A549 (cell line): ENCODE measurements around the gene ZNF586.

Experiments used
- GATA3 ChIP-seq: IDR thresholded peaks from 2 replicates; pipeline ENCODE4 v1.6.1; 2012; ENCODE audit warnings: borderline replicate concordance
- NR3C1 ChIP-seq: fragments of >200 bp; sonication (Bioruptor Twin); formaldehyde crosslinking; IDR thresholded peaks from 3 replicates; pipeline ENCODE4 v1.6.1; 2017
- POLR2A ChIP-seq: IDR thresholded peaks from 2 replicates; pipeline ENCODE4 v1.6.1; 2012; ENCODE audit warnings: mild to moderate bottlenecking, low read length
- RAD21 ChIP-seq, 2 experiments: fragments of >200 bp in 1 of 2; sonication (Bioruptor Twin) in 1 of 2; formaldehyde crosslinking in 1 of 2; IDR thresholded peaks in 1 of 2; conservative IDR thresholded peaks in 1 of 2; 2 replicates in 1 of 2; 3 replicates in 1 of 2; pipeline ENCODE4 v1.6.1; 2012 to 2018; ENCODE audit warnings: inconsistent platforms in 1 of 2
- TF ChIP-seq, protein P1 (sequence below): fragments of >200 bp; sonication (Bioruptor Twin); formaldehyde crosslinking; IDR thresholded peaks from 3 replicates; pipeline ENCODE4 v1.5.1; 2016

- TF ChIP-seq, protein P1, sequence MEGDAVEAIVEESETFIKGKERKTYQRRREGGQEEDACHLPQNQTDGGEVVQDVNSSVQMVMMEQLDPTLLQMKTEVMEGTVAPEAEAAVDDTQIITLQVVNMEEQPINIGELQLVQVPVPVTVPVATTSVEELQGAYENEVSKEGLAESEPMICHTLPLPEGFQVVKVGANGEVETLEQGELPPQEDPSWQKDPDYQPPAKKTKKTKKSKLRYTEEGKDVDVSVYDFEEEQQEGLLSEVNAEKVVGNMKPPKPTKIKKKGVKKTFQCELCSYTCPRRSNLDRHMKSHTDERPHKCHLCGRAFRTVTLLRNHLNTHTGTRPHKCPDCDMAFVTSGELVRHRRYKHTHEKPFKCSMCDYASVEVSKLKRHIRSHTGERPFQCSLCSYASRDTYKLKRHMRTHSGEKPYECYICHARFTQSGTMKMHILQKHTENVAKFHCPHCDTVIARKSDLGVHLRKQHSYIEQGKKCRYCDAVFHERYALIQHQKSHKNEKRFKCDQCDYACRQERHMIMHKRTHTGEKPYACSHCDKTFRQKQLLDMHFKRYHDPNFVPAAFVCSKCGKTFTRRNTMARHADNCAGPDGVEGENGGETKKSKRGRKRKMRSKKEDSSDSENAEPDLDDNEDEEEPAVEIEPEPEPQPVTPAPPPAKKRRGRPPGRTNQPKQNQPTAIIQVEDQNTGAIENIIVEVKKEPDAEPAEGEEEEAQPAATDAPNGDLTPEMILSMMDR, result no peak
- no peak for TF ChIP-seq GATA3
- TF ChIP-seq POLR2A, result no peak
- TF ChIP-seq NR3C1, result no peak
- no peak for TF ChIP-seq RAD21 (conservative IDR thresholded peaks at IDR 0.05 in 1 of 2, IDR thresholded peaks at IDR 0.05 in 1 of 2)
These were observed 22.0 kb upstream of the ZNF586 start for GRCh38 chr19:57747472-57747807.
